ENCODE measurements around the gene RBM5.
"Not testable (repeated sequence)": the region's sequence is repeated elsewhere in the genome, so short reads cannot be mapped to it uniquely, and the experiment has no call there.

The RBM5 gene

DNA sequence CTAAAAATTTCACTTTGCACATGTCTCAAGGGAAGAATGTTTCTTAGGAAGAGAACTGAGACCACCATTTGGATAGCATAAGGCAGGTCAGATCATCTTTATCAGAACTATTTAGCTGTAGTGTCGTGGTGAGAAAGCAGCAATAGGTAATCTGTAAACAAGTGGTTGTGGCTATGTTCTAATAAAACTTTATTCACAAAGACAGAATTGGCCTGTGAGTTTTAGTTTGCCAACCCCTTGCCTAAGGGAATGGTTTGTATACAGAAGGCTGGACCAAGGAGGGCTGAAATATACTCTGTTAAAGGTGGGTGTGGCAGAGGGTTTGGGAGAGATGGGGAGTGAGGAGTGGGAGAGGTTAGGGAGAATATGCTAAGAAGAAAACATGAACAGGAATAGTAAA is 10.6 kb upstream of the RBM5 start:
- Mint-ChIP-seq H3K36me3 (ENCODE audit: low read depth) (peaks cover 44% of the 10 kb centered on the region), H3K9me3 (peaks cover 3% of the 10 kb centered on the region), H3K27me3 (ENCODE audit: low read depth) (no peaks in the 10 kb centered on the region), H3K4me3 (no peak overlapping the region), H3K27ac (no peak overlapping the region), H3K4me1 (no peaks in the 10 kb centered on the region)
- TF ChIP-seq, protein P1, sequence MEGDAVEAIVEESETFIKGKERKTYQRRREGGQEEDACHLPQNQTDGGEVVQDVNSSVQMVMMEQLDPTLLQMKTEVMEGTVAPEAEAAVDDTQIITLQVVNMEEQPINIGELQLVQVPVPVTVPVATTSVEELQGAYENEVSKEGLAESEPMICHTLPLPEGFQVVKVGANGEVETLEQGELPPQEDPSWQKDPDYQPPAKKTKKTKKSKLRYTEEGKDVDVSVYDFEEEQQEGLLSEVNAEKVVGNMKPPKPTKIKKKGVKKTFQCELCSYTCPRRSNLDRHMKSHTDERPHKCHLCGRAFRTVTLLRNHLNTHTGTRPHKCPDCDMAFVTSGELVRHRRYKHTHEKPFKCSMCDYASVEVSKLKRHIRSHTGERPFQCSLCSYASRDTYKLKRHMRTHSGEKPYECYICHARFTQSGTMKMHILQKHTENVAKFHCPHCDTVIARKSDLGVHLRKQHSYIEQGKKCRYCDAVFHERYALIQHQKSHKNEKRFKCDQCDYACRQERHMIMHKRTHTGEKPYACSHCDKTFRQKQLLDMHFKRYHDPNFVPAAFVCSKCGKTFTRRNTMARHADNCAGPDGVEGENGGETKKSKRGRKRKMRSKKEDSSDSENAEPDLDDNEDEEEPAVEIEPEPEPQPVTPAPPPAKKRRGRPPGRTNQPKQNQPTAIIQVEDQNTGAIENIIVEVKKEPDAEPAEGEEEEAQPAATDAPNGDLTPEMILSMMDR (IDR thresholded peaks at IDR 0.05; ENCODE audit: unreplicated experiment in 3 of 3), result no peak

DNA sequence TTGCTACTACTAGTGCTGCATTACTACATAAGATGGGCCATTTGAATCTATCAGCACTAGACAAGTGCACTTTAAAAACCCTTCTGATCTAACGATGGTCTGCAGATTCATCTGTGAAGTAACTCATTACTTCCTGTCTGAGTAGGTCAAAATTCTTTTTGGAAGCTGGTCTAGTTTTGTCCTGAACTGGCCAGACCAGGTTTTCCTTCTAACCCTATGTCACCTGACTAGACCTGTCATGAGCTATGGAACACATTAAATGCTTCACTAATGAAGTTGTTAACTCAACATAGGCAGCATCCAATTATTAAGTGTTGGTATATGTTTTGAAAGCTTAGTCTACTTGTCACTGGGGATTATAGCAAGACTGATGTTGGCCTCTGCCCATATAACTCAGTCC is 10.1 kb upstream of the RBM5 start:
- Mint-ChIP-seq H3K9me3 (peaks cover 6% of the 10 kb centered on the region), H3K36me3 (ENCODE audit: low read depth) (peaks cover 42% of the 10 kb centered on the region), H3K4me1 (no peaks in the 10 kb centered on the region), H3K27ac (no peak overlapping the region), H3K4me3 (no peak overlapping the region), H3K27me3 (ENCODE audit: low read depth) (no peaks in the 10 kb centered on the region)
- TF ChIP-seq, protein P1 (IDR thresholded peaks at IDR 0.05; ENCODE audit: unreplicated experiment in 3 of 3), result no peak

DNA sequence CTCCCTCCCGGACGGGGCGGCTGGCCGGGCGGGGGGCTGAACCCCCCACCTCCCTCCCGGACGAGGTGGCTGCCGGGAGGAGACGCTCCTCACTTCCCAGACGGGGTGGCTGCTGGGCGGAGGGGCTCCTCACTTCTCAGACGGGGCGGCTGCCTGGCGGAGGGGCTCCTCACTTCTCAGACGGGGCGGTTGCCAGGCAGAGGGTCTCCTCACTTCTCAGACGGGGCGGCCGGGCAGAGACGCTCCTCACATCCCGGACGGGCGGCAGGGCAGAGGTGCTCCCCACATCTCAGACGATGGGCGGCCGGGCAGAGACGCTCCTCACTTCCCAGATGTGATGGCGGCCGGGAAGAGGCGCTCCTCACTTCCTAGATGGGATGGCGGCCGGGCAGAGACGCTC is 3.8 kb upstream of the RBM5 start:
- H3K27ac Mint-ChIP-seq; H3K36me3 Mint-ChIP-seq (ENCODE audit: low read depth); H3K27me3 Mint-ChIP-seq (ENCODE audit: low read depth); H3K4me1 Mint-ChIP-seq; H3K4me3 Mint-ChIP-seq: not testable (repeated sequence)
- peaks cover 13% of the 10 kb centered on the region for H3K9me3 Mint-ChIP-seq

DNA sequence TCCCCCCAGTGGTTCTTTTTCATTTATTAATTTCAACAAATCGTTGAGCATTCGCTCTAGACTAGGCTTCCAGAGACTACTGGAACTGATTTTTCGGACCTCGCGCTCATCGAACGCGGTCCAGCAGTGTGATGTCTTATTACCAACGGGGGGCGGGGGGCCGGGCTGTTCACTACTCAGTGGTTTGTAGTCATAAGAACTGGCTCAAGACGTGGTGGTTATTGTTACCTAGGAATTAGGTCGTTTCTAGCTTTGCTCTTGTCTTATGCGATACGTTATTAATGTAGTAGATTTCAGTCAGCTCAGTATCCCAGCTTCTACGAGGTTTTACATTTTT is 858 bp downstream of the RBM5 start:
- H3K27me3 Mint-ChIP-seq (ENCODE audit: low read depth), result no peaks in the 10 kb centered on the region
- peak overlapping the region; percentile 93 to 99 (median 97) for H3K27ac Mint-ChIP-seq
- peaks cover 38% of the 10 kb centered on the region for H3K36me3 Mint-ChIP-seq (ENCODE audit: low read depth)
- H3K9me3 Mint-ChIP-seq, result peaks cover 7% of the 10 kb centered on the region
- H3K4me1 Mint-ChIP-seq, result peaks cover 16% of the 10 kb centered on the region
- TF ChIP-seq, protein P1 (IDR thresholded peaks at IDR 0.05; ENCODE audit: unreplicated experiment in 3 of 3), result no peak
- H3K4me3 Mint-ChIP-seq, result peak overlapping the region; percentile 98 to 99 (median 99)

DNA sequence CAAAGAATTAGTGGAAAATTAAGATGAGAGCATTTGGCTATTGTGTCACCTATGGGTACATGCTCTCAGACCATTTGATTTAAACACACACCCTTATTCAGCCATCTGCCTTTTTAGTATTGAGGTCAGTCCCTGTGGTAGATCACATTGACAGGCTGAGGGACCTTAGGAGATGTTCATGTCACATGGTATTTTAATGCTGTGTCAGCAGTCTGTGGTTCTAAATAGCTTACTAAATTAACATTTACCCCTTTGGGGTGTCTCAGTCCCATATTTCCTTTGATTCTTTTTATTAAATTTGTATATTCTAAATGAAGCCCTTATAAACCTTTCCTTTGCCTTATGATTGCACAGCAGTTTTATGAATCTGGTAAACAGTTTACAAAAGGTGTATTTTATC is 2.3 kb downstream of the RBM5 start:
- peak overlapping the region in 1 of 3 experiments; percentile 97 for H3K27ac Mint-ChIP-seq
- H3K27me3 Mint-ChIP-seq (ENCODE audit: low read depth), result no peaks in the 10 kb centered on the region
- peaks cover 2% of the 10 kb centered on the region for H3K9me3 Mint-ChIP-seq
- peaks cover 16% of the 10 kb centered on the region for H3K4me1 Mint-ChIP-seq
- TF ChIP-seq, protein P1 (IDR thresholded peaks at IDR 0.05; ENCODE audit: unreplicated experiment in 3 of 3), result no peak
- peaks cover 53% of the 10 kb centered on the region for H3K36me3 Mint-ChIP-seq (ENCODE audit: low read depth)
- H3K4me3 Mint-ChIP-seq, result peak overlapping the region; percentile 98 to 99 (median 99)

DNA sequence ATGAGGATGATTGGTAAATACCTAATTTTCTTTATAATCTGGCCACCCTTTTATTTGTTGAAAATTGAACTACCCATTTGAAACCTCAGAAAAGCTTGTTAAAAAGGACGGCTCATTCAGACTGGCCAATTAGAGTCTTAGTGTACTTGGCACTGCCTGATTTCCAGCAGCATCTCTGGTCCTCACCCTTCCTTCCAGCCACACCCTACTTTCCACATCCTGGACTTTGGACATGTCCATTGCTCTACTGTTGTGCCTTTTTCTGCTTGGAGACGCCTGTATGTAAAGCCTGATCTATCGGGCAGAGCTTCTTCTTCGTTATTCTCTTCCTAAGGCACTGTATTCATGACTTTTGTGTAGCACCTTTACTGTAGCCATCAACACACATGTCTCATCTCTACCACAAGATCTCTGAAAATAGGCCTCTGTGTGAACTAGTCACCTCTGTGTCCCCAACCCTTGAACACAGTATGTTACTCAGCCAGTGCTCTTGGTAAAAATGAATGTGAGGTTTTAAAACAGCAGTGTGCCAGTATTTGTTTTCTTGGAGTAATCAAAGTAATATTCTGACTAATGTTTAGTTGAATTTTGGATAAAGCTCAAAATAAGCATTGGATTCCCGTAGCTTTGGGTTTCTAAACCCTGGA is 6.8 kb downstream of the RBM5 start:
- peaks cover 11% of the 10 kb centered on the region for H3K4me1 Mint-ChIP-seq
- no peaks in the 10 kb centered on the region for H3K27me3 Mint-ChIP-seq (ENCODE audit: low read depth)
- no peak overlapping the region for H3K4me3 Mint-ChIP-seq
- no peak overlapping the region for H3K27ac Mint-ChIP-seq
- peaks cover 86% of the 10 kb centered on the region for H3K36me3 Mint-ChIP-seq (ENCODE audit: low read depth)
- no peaks in the 10 kb centered on the region for H3K9me3 Mint-ChIP-seq
- TF ChIP-seq, protein P1 (IDR thresholded peaks at IDR 0.05; ENCODE audit: unreplicated experiment in 3 of 3), result no peak
